Aorta (tissue), 5 donors: ENCODE data around the gene STAP1. TPM values are rescaled to one million over a fixed set of nuclear protein-coding genes. Genes with fewer than 3 reads are reported as not detected.
"Not testable (repeated sequence)": the region's sequence is repeated elsewhere in the genome, so short reads cannot be mapped to it uniquely, and the experiment has no call there.

ENCODE experiments used
- ATAC-seq: fragments of 200-7000 bp; cut with Tn5 transposase; one replicate; pipeline ENCODE4 v1.9.1; 2022; ENCODE audit warnings: moderate library complexity; ENCODE audit not compliant: low FRiP score
- DNase-seq, 2 donors: peaks; one replicate each; pipeline ENCODE4 v3.0.0-alpha.2; 2020
- H3K27ac ChIP-seq, 2 donors: one replicate each; pipeline ENCODE4 v1.5.1; 2013; ENCODE audit warnings: low read length in 2 of 2, mild to moderate bottlenecking in 2 of 2, moderate library complexity in 2 of 2, control low read depth in 1 of 2, inconsistent platforms in 1 of 2, low read depth in 1 of 2
- H3K27me3 ChIP-seq, 2 donors: one replicate each; pipeline ENCODE4 v1.6.1; 2013; ENCODE audit warnings: control low read depth in 1 of 2, low read length in 1 of 2, mild to moderate bottlenecking in 1 of 2, moderate library complexity in 1 of 2; ENCODE audit not compliant: insufficient read depth in 2 of 2, control insufficient read depth in 1 of 2
- H3K36me3 ChIP-seq, 2 donors: one replicate each; pipeline ENCODE4 v1.6.1; 2013; ENCODE audit warnings: control low read depth in 1 of 2, low read length in 1 of 2, mild to moderate bottlenecking in 1 of 2; ENCODE audit not compliant: insufficient read depth in 2 of 2, control insufficient read depth in 1 of 2
- H3K4me1 ChIP-seq, 2 donors: one replicate each; pipeline ENCODE4 v1.6.1; 2013; ENCODE audit warnings: low read length in 2 of 2, control low read depth in 1 of 2, mild to moderate bottlenecking in 1 of 2, moderate library complexity in 1 of 2; ENCODE audit not compliant: insufficient read depth in 2 of 2, control insufficient read depth in 1 of 2
- H3K4me3 ChIP-seq, 2 donors: one replicate each; pipeline ENCODE4 v1.5.1; 2013; ENCODE audit warnings: low read length in 2 of 2, control low read depth in 1 of 2, mild to moderate bottlenecking in 1 of 2
- H3K9me3 ChIP-seq: one replicate; pipeline ENCODE4 v1.6.1; 2013; ENCODE audit warnings: mild to moderate bottlenecking, low read length; ENCODE audit not compliant: control insufficient read depth
- WGBS, 2 donors: extraction: QIAGEN DNeasy Blood & Tissue Kit; methylation state at CpG; one replicate each; pipeline ENCODE4 v1.1.7; 2013; 5-methylcytosine and 5-hydroxymethylcytosine counted together
- intact Hi-C, 2 donors: fragments of 100-400 bp; cut with DNase I; formaldehyde crosslinking; loops; one replicate each; pipeline versions ENCODE4 v1.14.2 to v1.15.0; 2022
- polyA plus RNA-seq, 2 donors: library from polyadenylated mRNA; stranded (reverse); fragments of 200-250 nt; gene quantifications; one replicate each; pipeline ENCODE4 v1.2.3, GENCODE V29; 2013
- total RNA-seq, 2 donors: library from RNA; stranded (reverse); fragmentation: NEBNext Ultra II Directional; extraction: Animal tissue kit (Norgen Biotek cat#: 25700); gene quantifications; one replicate each; pipeline ENCODE4 v1.2.1, GENCODE V29; 2021
- donor health status: healthy with polysubstance abuse.
- donor health status: Bipolar disorder and iron deficiency.
- donor health status: DM: no; HTN: no; CAD: no.
- donor health status: DM: no; HTN: no; CAD: no.
- donor health status: DM: yes; HTN: yes; CAD: no.

Gene STAP1
- total and polyA plus RNA-seq, 4 donors: 0.33 to 0.88 TPM; not detected in 2

GRCh38 chr4:67615119-67615518 lies 56.6 kb downstream of the STAP1 start:
- H3K4me1 ChIP-seq: no peaks in the 10 kb centered on the region
- no peaks in the 10 kb centered on the region for H3K9me3 ChIP-seq
- WGBS, 2 donors: 97 to 98% methylated on average over 5 of the region's 5 CpGs
- intact Hi-C loops: no loop called here
- no peak overlapping the region for H3K27ac ChIP-seq
- H3K4me3 ChIP-seq: no peak overlapping the region
- no peaks in the 10 kb centered on the region for H3K27me3 ChIP-seq
- ATAC-seq (no peak), DNase-seq (no peak)
- H3K36me3 ChIP-seq: peaks cover 0 to 3% of the 10 kb centered on the region in 2 donors

GRCh38 chr4:67616478-67616877 lies 58.0 kb downstream of the STAP1 start:
- peaks cover 0 to 6% of the 10 kb centered on the region in 2 donors for H3K36me3 ChIP-seq
- no peaks in the 10 kb centered on the region for H3K4me1 ChIP-seq
- WGBS, 2 donors: 92% methylated on average over 1 of the region's 1 CpG
- DNase-seq (no peak), ATAC-seq (no peak)
- no peak overlapping the region for H3K27ac ChIP-seq
- no peaks in the 10 kb centered on the region for H3K9me3 ChIP-seq
- no peak overlapping the region for H3K4me3 ChIP-seq
- no peaks in the 10 kb centered on the region for H3K27me3 ChIP-seq
- intact Hi-C loops: no loop called here

- Histone ChIP-seq H3K27me3 (no peaks in the 10 kb centered on the region), H3K4me3 (no peak overlapping the region), H3K9me3 (no peaks in the 10 kb centered on the region), H3K4me1 (no peaks in the 10 kb centered on the region), H3K36me3 (peaks cover 2 to 6% of the 10 kb centered on the region in 2 donors), H3K27ac (no peak overlapping the region)
- 87 to 94% methylated on average over 3 of the region's 3 CpGs for WGBS, 2 donors
- intact Hi-C loops: no loop called here
- no peak for ATAC-seq
- no peak for DNase-seq
These were observed 66.4 kb downstream of the STAP1 start for GRCh38 chr4:67624939-67625338.

GRCh38 chr4:67632492-67632891 lies 74.0 kb downstream of the STAP1 start:
- Histone ChIP-seq H3K36me3 (no peaks in the 10 kb centered on the region), H3K9me3 (no peaks in the 10 kb centered on the region), H3K4me3 (no peak overlapping the region), H3K27me3 (no peaks in the 10 kb centered on the region), H3K4me1 (no peaks in the 10 kb centered on the region), H3K27ac (no peak overlapping the region)
- intact Hi-C loops: no loop called here
- DNase-seq: no peak
- WGBS, 2 donors: 65 to 67% methylated on average over 3 of the region's 3 CpGs
- ATAC-seq: no peak

- H3K4me3 ChIP-seq: no peak overlapping the region
These were observed 76.2 kb downstream of the STAP1 start for GRCh38 chr4:67634741-67635140.

GRCh38 chr4:67635331-67635730 lies 76.8 kb downstream of the STAP1 start:
- Histone ChIP-seq H3K4me1 (no peaks in the 10 kb centered on the region), H3K27me3 (no peaks in the 10 kb centered on the region), H3K27ac (no peak overlapping the region), H3K4me3 (no peak overlapping the region), H3K36me3 (peaks cover 0 to 2% of the 10 kb centered on the region in 2 donors), H3K9me3 (no peaks in the 10 kb centered on the region)
- 93 to 98% methylated on average over 2 of the region's 2 CpGs for WGBS, 2 donors
- intact Hi-C loops: no loop called here
- no peak for DNase-seq
- no peak for ATAC-seq

More at GRCh38 chr4:67634741-67635140, 76.2 kb downstream of the STAP1 start:
- Histone ChIP-seq H3K27ac (no peak overlapping the region), H3K9me3 (no peaks in the 10 kb centered on the region), H3K27me3 (no peaks in the 10 kb centered on the region), H3K4me1 (no peaks in the 10 kb centered on the region), H3K36me3 (peaks cover 0 to 2% of the 10 kb centered on the region in 2 donors)
- DNase-seq: no peak
- no peak for ATAC-seq
- 87 to 90% methylated on average over 2 of the region's 2 CpGs for WGBS, 2 donors
- intact Hi-C loops: no loop called here

GRCh38 chr4:67636978-67637377 lies 78.5 kb downstream of the STAP1 start:
- H3K4me3 ChIP-seq, H3K36me3 ChIP-seq, H3K27me3 ChIP-seq, ATAC-seq, intact Hi-C loops, DNase-seq, H3K4me1 ChIP-seq, H3K27ac ChIP-seq, H3K9me3 ChIP-seq: not testable (repeated sequence)
- whole genome bisulfite sequencing, 2 donors: 93 to 96% methylated on average over 28 to 30 of the region's 30 CpGs

GRCh38 chr4:67638136-67638535 lies 79.6 kb downstream of the STAP1 start:
- no peaks in the 10 kb centered on the region for H3K27me3 ChIP-seq
- H3K4me1 ChIP-seq: no peaks in the 10 kb centered on the region
- H3K9me3 ChIP-seq: no peaks in the 10 kb centered on the region
- ATAC-seq (no peak), DNase-seq (no peak)
- H3K4me3 ChIP-seq: no peak overlapping the region
- intact Hi-C loops: no loop called here
- no peak overlapping the region for H3K27ac ChIP-seq
- WGBS, 2 donors: 84 to 88% methylated on average over 5 of the region's 5 CpGs
- peaks cover 0 to 2% of the 10 kb centered on the region in 2 donors for H3K36me3 ChIP-seq

- ATAC-seq (no peak), DNase-seq (no peak)
- Histone ChIP-seq H3K4me3 (no peak overlapping the region), H3K27ac (no peak overlapping the region), H3K27me3 (no peaks in the 10 kb centered on the region), H3K9me3 (no peaks in the 10 kb centered on the region), H3K36me3 (peaks cover 0 to 5% of the 10 kb centered on the region in 2 donors), H3K4me1 (no peaks in the 10 kb centered on the region)
- intact Hi-C loops: no loop called here
These were observed 93.0 kb downstream of the STAP1 start for GRCh38 chr4:67651536-67651935.
